HG02642 (cell line): ENCODE data around the gene EMILIN1.
"Not testable (repeated sequence)": the region's sequence is repeated elsewhere in the genome, so short reads cannot be mapped to it uniquely, and the experiment has no call there.

Source experiments
- ATAC-seq: cut with Tn5 transposase; IDR thresholded peaks from one replicate; pipeline ENCODE4 v1.9.1; 2021; ENCODE audit warnings: mild to moderate bottlenecking; ENCODE audit not compliant: unreplicated experiment, poor library complexity

The EMILIN1 gene

DNA sequence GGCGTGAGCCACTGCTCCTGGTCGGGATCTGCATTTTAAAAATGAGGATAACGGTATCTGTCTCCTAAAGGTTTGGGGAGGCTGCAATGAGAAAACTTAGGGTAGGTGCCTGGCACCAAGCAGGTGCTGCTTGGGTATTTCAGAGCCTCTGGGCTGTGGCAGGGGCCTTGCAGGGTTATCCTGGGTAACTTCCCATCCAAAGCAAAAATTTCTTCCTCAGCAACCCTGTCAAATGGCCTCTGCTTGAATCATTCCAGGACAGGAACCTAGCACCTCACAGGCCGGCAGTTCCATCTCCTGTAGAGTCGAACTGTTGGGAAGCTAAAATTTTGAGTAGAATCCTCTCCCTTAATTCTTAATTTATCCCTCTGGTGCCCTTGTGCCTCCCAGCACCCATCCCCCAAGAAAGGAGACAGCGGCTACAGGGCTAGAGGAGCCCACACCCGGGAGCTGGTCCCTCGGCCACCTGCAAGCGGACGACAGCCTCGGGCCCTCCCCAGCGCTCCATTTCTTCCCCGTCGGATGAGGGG, 39.6 kb downstream of the EMILIN1 start:
- ATAC-seq: no peak

DNA sequence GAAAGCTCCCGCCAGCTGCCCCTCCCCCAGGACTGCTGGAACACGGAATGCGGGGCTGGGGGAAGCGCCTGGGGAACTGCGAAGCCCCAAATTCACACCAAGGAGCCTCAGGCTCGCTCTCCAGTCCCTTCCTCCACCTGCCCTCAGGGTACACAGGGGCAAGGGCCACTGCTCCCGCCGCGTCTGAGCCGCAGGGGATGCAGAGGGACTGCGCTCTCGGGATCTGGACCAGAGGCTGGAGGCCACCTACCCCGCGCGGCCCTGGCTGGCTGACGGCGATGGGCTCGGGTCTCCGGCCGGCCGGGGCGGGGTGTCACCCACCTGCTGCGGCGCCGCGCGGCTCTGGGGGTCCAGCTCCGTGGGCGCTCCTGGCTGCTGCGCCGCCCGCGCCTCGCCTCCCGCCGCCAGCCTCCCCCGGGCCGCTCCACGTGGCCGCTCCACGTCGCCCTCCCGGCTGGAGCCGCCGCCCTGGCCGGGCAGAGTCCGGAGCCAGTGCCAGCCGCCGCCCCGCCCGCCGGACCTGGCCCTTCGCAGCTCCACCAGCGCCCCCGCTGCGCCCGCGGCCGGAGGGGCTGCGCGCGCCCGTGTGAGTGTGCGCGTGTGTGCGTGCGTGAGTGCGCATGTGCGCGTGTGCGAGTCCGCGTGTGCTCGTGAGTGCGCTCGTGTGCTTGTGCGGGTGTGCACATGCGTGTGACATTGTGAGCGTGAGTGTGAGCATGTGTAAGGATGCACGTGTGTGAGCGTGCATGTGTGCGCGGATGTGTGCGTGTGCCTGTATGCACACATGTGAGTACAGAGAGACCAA, 40.3 kb downstream of the EMILIN1 start, which contains the start of gene CGREF1:
CGREF1 (minus strand) TSS at position 604 of the 805 bp plus-strand sequence. CDS start 14,762 bp downstream, outside the sequence.
- no peak for ATAC-seq

- ATAC-seq: not testable (repeated sequence)
Measured at GRCh38 chr2:27119330-27119670, 40.9 kb downstream of the EMILIN1 start.

DNA sequence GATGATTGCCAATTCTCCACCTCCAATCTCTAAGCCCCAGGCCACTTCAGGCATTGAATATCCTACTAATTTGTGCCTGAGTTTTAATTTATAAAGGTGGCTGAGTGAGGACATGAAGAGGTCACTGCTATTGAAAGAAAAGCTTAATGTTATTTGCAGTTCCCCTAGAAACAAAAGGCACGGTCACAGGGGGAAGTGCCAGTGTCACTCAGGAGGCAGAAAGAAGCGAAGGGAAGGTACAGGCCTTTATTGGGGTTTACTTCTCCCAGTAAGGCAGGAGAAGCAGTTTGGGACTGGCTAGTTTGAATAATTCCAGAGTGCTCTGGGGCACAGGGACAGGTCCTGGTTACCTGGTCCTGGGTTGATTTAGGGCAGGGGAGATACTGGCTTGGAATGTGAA, 43.5 kb downstream of the EMILIN1 start:
- no peak for ATAC-seq

DNA sequence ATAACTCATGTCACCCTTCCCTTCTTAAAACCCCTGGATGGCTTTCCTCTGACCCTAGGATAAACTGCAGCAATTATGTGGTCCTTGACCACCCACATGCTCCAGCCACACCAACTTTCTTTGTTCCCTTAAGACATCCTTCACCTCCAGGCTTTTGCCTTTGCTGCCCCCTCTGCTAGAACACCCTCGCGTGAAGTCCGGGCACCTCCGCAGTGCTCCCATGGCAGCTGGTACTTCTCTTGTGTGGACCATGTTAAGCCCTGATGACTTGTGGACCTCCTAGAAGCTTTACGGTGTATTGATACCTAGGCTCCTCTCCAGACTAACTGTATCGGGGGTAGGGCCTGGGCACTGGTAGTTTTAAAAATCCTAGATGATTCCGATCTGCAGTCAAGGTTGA, 44.4 kb downstream of the EMILIN1 start:
- no peak for ATAC-seq

DNA sequence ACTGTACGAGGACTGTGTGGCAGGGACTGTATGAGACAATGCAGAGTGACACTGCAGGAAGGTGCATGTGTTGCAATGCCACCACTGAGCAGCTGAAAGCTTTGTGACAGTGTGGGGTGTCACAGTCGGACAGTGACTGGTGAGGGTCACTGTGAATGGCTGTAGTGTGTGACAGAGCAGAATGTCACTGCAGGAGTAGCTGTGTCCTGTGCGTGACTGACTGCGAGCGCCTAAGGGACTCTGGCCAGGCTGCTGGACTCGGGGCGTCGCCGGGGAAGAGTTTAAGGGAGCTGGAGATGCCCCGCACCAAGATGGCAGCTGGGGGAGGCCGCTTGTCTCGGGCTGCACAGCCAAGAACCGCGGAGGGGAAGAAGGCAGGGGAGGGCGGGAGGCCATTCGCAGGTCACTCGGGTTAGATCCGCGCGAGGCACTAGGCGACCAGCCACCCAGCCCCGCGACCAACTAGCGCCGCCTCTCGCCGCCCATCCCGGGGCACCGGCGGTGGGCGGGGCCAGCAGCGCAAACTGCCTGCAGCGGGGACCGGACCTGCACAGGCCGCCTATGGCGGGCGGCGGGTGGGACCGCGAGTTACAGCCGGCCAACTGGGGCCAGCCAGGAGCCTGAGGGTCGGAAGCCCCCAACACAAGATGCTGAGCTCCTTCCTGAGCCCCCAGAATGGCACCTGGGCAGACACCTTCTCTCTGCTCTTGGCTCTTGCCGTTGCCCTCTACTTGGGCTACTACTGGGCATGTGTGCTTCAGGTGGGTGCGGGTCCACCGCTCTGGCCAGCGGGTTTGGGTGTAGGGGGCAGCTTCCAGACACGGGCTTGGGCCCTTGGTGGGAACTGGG, 45.1 kb downstream of the EMILIN1 start, which contains the start of gene ABHD1:
ABHD1 (plus strand) TSS at position 514 of the 849 bp plus-strand sequence; CDS start at position 648, 134 bp downstream.
- no peak for ATAC-seq

DNA sequence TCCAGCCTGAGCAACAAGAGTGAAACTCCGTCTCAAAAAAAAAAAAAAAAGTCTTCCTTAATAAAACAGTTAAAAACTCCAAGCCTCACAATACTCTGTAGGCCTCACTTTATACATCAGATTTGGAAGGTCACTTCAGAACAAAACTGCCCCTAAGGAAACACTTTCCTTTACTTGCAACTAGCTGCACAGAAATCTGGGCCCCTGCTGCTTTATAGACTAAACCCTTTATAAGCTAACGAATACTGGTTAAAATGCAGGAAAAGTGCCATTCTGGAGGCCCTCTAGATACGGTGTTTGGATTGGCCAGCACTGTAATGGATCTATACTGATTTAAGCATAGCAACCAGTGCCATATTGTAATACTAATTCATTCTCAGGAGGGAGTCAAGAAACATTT, 46.7 kb downstream of the EMILIN1 start:
- no peak for ATAC-seq

DNA sequence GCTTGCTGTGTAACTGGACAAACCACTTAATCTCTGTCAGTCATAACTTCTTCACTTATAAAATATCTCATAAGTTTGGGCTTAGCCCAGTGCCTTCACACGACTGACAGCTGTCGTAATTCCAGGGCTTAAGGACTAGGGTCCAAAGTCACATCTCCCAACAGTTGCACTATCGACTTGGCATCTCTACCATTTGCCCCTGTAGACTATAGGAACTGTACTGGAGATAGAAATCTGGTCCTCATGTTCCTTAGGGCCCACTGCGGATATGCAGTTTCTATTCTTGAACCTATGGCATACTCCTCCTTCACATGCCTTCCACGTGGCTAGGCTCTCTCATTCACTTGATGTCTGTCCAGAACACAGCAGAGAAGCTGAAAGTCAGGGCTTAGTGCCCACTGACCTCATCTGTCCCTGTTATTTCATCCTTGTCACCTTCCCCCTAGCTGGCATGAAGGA, 47.9 kb downstream of the EMILIN1 start:
- ATAC-seq: no peak

DNA sequence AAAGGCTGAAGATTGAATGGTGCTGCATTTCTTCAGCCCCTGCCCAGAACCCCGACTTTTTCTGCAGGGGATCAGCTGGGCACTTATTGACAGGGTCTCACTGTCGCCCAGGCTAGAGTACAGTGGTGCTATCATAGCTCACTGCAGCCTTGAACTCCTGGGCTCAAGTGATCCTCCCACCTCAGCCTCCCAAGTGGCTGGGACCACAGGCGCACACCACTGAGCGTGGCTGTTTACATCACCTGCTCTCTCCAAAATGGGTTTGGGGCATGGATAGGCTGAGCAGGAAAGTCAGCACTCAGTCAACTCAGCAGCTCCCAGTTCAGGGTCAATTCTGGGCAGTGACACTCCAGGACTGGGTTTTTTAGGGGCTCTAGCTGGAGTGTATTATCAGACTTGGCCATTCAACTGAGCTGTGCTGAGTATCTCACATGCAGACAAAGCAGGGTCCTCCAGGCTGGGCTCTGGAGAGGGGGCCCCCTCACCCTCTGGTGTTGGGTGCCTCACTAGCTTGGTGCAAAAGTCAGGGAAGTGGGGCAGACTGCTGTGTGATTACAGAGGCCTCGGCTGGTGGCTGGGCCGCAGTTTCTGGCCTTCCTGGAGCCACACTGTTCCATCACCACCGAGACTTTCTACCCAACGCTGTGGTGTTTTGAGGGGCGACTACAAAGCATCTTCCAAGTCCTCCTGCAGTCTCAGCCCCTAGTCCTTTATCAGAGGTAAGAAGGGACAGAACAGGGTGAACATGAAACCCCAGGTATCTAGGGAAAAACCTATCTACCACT, 49.7 kb downstream of the EMILIN1 start:
- no peak for ATAC-seq

DNA sequence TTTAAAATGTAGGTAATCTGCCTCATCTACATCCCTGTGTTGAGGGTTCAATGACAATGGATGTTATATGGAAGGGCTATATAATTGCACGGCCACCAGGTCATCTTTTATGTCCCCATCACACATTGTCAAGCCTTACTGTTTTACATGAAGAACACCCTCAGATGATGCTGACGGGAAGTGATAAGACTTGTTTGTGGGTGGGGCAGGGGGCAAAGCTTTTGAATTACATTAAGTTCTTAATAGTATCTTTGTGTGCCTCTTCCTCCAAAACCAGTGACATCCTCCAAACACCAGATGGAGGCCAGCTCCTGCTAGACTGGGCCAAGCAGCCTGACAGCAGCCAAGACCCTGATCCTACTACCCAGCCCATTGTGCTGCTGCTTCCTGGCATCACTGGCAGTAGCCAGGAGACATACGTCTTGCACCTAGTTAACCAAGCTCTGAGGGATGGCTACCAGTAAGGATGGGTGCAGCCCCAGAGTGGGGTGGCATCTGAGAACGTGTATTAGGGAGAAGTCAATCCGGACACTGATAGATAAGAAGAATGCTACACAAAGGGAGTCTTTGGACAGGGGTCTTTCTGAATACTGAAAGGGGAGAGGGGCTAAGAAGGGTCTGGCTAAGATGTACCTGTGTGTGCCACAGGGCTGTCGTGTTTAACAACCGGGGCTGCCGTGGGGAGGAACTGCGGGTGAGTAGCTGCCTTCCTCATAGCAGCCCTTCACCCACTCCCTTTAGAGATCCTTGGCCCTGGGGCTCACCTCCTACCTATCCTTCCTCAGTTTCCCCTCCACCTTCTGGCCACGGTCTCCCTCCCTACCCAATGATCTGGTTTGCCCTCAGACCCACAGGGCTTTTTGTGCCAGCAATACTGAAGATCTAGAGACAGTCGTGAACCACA, 50.5 kb downstream of the EMILIN1 start:
- no peak for ATAC-seq

GRCh38 chr2:27130396-27130795, 52.0 kb downstream of the EMILIN1 start:
- ATAC-seq: no peak

- ATAC-seq: no peak
Measured at GRCh38 chr2:27131429-27131828, 53.0 kb downstream of the EMILIN1 start.

DNA sequence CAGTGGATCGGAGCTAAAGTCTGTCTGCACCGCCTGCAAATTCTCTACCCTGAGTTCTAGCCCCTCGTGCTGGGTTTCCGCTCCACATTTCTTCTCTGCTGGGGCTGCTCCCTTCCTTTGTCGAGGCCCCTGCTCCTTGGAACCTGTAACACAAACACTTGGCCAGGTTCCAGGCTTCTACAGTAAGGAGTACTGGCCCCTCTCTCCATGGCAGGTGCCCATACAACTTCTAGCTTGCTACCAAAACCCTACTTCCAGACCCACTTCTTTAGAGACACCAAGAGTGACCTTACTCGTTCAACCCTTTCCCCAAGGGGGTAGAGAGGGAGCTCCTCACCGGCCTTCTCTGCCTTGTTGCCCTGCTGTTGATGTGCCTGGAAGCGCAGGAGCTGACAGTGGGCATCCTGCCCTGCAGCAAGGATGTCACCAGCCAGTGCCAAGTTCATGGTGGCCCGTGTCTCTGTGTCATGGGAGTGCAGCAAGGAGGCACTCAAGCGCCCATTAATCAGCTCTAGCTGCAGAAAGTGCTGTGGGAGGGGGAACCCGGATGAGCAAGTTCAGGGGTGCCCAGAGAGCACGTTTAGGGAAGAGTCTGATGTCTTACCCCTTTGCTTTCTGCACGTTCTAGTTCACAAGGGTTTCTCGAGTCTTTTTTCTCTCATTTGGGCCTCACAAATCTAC, 54.9 kb downstream of the EMILIN1 start:
- ATAC-seq: no peak

- peak; percentile 90 for ATAC-seq
Measured at GRCh38 chr2:27133905-27134780, 55.7 kb downstream of the EMILIN1 start, which contains the start of gene PREB. TSS of gene PREB (minus strand) at chr2:27134636. CDS start at chr2:27134421, 215 bp downstream.

DNA sequence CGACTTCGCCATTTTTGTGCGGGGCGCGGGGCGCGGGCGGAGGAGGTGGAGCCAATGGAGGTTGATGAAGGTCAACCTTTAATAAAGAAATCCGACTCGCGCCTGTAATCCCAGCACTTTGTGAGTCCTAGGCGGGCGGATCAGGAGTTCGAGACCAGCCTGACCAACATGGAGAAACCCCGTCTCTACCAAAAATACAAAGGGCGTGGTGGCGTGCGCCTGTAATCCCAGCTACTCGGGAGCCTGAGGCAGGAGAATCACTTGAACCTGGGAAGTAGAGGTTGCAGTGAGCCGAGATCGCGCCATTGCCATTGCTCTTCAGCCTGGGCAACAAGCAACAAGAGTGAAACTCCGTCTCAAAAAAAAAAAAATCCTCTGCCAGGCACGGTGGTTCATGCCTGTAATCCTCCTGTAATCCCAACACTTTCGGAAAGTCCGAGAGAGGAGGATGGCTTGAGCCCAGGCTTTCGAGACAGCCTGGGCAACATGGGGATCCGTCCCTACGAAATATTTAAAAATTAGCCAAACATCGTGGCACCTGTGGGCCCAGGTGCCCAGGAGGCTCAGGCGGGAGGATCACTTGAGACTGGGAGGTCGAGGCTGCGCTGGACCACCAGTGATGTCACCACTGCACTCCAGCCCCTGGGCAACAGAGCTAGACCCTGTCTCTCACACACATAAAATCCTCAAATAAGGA, 56.5 kb downstream of the EMILIN1 start:
- no peak for ATAC-seq

GRCh38 chr2:27135478-27135955, 57.1 kb downstream of the EMILIN1 start:
- ATAC-seq: no peak
